ENCODE data around the gene LY6G6C.

LY6G6C gene

DNA sequence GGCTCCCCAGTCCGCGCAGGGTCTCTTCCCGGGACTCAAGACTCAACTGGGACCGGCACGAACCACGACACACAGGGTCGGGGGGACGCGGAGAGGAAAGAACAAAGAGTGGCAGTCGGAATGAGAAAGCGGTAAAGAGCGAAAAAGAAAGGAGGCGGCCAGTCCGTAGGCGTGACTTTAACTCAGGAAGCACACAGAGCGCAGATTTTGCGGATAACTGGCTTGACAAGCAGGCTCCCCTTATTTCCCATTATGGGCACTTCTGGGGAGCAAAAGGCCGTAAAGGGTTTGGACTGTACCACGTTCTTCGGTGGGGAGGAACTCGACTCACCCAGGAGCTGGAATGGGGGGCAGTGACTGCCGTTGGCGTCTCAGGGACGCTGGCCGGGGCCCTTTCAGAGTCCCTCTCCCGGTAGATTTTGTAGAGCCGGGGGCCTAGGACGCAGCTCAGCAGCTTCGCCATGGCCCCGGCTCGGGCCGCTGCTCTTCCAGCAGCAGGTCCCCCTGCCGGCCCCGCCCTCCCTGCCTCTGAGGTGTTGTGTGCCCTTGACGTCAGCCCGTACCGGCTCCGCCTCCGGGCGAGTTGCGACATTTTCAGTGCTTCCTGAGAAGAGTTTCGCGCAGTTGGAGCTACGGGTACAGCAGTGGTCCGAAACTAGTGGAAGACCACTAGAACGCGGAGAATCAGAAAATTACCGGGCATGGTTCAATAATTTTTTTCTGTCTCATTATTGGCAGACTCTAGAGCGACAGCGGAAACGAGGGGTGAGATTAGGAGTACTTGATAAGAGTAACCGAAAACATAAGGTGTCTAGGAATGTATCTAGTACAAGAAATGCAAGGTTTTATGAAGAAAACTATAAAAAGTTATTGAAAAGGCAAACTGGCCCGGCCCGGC, 18.5 kb downstream of the LY6G6C start, which contains the start of gene ABHD16A:
Gene ABHD16A (minus strand): TSS at position 506 of the 898 bp plus-strand sequence. CDS start 43 bp downstream, at position 463.
- peak; percentile 94 for DNase-seq

DNA sequence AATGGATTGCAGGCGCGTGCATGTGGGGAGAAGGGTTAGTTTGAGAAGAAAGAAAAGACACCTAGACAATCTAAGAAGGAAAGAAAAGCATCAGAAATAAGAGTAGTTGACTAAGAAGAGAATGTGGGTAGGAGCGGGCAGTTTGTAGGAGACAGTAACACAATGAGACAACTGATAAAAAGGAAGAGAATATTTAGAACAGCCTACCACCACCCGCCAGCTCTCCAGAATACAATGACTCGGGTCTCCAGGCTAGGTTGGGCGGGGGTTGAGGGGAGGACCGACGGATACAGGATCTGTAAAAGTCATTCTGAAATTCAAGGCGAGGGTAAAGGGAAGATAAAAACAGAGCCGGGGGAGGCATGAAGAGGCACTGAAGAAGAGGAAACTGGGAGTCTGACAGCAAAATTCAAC, 19.1 kb downstream of the LY6G6C start:
- no peak for DNase-seq

DNA sequence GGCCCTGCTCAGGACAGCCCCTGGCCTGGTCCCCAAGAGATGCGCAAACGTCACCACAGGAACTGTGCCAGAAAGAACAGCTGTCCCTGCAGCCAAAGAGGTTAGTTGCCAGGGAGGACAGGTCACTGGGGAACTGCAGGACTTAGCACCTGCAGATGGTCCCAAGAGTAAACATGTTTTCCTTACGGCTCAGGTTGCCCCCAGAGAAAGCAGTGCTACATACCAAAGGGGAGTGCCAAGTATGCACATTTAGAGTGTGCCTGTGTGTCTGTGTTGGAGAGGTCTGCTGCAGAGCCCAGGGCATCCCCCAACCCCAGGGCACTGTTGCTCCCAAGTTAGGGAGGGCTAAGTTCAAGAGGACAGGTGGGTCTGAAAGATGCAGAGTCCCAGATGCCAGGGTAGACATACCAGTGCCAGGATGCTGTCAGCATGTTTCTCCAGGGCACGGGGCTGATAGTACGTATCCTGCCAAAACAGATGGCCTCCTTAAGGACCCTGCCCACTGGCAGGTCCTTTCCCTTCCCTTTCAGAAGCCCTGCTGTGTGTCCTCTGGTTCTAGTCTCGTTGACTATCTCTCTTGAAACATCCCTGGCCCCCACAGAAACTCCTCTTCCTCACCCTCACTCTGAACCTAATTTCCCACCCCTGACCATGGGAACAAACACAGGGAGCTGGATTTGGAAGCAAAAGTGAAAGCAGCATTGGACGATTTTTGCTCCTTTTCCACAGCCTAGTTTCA, 19.7 kb downstream of the LY6G6C start:
- DNase-seq: no peak

DNA sequence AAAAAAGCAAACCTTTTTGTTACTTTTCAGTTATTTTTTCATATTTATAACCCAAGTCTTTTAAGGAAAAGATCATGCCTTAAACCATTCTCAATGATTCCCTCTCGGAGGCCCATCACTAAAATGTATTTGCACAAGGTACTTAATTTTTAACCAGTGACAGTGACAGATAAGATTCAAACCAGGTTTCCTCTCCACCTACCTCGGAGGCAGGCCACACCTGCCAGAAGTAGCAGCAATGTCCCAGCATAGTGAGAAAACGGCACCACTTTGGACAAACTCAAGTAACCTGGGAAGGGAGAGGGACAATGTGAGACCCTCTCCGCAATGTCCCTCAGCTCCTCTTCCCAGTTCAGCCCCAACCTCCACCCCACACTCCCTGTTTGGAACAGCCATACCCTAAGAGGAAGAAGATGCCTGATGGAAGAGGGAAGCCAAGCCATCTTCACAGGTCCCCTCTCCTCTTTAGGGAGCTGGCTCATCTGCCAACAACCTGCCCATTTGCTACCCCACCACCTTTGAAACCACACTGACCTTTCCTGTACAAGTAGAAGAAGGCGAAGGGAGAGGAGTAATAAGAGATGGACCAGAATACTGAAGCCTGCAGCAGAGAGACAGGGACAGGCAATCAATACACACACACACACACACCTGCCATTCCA, 20.7 kb downstream of the LY6G6C start:
- no peak for DNase-seq

DNA sequence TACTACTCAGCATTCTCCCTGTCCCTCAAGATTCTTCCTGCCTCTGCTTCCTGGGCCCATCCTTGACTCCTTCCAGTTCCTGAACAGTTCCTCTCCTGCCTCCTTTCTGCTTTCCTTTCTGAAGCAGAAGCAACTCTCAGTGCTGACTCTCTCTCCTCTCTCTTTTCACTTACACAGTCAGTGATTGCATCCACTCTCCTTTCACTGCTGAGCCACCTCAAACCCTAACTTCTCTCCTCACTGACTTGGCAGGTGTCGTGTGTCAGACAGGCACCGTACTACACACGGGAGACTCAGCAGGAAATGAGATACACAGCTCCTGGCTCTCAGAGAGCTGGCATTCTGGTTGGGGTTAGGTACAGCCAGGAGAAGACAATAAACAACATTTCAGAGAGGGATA, 24.0 kb downstream of the LY6G6C start:
- no peak for DNase-seq

DNA sequence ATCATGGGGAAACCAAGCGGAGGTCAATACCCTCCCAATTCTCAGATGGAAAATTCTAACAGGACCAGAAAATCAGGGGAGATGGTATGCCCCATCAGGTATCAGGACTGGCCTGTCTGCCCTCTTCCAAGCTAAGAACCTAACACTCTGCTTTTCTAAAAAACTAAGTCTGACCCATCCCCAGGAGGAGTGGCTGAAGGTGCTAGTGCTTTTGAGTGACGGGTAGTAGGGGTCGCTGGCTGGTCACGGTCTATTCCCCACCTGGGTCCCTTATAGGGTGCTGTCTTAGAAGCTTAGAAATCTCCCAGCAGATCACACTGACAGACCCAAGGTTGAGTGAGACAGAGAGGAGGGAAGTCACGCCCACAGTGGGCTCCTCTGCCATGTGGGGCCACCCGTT, 28.0 kb downstream of the LY6G6C start:
- DNase-seq: no peak

DNA sequence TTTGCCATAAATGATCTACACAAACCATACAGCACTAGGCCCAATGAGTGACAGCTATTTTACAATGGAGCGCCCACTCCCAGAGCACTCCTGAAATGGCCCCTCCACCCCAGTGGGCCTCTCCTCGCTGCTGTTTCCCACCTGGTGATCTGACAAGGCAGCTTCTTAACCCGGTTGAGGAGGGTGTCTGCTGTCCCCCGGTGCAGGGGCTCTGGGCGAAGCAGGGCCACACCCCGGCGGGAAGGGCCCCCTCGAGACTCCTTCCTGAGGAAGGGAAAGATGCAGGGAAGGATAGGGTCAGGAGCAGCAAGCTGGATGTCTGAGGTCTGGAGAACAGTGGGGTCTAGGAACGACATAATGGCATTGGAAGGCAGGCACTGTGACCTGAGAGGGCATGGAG, 28.7 kb downstream of the LY6G6C start:
- no peak for DNase-seq

DNA sequence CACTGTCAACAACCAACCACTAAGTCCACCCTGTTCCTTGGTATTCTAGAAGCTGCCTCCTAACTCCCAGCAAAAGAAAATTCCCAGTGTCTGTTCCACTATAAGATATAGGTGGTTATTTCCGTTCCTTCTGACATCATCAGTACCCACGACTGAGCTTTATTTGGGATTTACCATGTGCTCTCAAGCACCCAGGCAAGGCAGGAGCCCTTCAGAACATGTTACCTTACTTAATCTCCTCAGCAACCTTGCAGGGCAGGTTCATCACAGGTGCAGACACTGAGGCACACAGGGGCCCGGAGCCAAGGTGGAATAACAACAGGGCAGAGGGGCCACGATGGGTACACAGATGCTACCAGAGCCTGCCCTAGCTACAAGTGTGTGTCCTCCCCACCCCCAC, 29.2 kb downstream of the LY6G6C start:
- DNase-seq: no peak

DNA sequence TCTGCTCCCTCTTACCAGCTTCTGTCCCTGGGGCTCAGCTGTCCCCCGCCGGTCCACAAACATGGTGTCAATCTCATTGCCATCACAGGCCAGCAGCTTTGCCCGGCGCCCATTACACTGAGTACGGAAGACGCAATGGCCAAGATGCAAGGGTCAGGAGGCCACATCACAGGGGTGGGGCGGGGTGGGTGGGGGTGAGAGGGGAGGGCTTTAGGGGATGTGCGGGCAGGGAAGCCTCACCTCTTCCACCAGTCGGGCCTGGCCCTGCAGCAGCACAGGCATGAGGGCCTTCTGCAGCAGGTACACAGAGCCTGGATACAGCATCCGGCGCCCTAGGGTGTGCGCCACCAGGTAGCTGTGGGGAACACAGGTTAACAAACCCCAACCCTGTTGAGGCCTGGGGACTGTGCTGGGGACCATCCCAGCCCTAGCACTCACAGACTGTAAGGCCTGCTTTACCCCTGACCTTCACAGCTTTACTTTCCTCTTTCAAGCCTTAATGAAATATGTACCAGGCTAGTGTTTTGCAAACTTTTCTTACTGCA, 29.9 kb downstream of the LY6G6C start:
- no peak for DNase-seq

DNA sequence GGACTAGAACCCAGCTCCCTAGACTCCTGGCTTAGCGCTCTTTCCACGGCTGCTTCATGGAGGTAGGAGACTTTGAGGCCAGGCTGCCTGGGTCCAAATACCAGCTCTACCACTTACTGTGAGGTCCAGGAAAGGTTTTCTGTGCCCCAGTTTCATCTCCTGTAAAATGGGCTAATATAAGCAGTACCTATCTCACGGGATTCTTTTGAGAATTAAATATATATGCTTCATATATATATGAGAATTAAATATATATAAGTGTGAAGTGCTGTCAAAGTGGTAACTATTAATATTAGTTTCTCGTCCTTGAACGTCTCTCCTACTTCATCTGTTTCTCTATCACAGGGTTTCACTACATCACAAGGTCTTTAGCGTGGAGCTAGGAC, 30.5 kb downstream of the LY6G6C start:
- DNase-seq: no peak

DNA sequence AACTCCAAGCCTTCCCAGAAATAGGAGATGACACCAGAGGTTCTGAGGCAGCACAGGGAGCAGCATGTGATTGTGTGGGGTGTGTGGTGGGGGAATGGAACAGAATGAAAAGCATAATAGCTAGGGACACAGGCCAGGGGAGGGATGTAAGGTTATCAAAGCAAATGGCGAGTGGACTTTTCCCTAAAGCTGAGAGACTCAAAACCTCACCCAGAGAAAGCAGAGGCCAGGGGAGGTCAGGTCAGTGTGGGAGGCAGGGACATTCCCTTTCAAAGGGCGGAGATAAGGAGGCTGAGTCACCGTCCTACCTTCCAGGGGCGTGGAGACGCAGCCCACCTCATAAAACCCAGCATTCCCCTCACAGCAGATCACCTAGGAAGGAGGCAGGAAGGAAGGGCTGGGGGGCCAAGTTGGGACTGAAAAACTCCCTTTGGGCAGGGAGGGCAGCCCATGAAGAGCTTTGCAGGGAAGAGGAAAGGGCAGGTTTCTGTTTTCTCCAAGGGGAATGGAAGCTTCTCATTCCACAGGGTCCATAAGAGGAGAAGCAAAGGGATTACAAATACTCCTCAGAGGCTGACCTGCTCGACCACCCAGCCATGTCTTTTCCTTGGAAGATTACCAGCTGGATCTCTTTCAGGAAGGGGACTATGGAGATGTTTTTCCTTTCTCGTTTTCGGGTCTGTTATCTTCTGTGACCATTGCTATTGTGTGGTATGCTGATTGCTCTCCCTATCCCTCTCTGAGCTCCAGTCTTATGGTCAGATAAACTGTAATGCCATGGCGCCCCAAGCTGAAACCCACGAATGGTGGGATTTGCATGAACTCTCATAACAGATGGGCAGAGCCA, 31.1 kb downstream of the LY6G6C start:
- DNase-seq: no peak

DNA sequence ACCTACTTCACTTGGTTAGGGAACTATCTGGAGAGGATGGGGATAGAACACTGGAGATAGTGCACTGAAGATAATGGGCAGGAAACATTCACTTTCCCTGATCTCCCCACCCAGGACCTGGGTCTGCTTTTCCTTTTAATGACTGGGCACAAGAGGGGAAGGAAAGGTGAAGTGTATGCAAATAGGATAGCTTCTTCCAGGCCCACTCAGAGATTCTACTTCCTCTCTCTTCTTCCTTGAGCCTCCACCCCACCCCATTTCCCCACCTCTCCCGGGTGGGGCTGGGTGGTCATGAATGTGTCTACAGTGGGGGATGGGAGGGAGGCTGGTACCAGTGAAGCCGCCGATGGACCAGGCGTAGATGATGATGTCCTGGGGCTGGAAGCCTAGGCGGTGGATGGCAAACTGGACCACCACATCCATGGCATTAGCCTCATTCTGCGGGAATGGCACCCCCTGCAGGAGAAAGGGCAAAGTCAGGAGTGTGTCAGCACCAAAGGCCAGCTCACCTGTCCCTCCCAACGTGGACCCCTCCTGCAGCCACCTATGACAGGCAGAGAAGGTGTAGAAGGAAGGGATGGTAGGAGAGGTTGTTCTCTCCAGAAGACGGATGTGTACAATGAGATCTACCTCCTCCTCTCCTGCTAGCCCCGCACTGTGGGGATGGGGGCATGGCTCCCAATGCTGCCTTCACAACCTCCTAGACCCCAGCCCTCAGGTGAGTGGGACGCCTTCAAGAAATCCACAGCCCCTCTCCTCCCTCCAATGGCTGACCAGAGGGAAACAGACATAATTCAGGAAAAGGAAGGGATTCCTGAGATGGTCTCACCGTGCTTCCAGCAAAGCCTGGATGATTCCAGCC, 32.1 kb downstream of the LY6G6C start:
- DNase-seq: no peak

DNA sequence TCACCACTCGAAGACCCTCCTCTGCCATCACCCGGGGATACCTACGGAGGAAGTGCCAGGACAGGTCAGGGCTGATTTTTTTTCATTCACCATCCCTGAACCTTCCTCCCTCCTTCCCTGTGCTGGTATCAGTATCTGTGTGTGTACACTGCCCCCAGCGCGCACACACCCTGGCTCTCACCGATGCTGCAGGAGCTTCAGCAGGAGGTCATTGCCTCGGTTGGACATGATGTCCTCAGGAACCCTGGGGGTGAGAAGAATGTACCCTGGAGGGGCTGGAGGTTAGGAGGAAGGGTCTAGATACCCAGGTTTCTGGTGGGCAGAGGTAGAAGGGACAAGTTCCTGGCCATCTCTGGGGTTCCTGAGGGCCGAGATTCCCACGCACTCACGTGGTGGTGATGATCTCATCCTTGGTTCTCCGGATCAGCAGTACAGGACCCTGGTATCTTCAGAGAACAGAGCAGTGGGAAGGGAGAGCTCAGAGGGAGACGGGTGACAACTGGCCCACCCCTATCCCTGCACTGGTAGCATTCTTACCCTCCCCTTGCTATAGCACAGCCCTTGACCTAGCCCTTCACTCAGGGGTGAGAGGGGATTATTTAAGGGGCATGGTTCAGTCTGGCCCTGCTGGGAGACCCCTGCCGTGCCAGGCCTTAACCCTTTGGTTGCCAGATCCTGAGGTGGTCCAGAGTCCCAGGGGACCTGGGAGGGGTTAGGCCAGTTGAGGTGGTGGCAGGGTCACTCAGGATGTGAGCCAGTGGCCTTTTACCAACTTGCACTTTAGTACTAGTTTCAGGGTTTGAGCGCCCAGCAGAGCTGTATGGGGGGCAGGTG, 33.5 kb downstream of the LY6G6C start:
- no peak for DNase-seq

DNA sequence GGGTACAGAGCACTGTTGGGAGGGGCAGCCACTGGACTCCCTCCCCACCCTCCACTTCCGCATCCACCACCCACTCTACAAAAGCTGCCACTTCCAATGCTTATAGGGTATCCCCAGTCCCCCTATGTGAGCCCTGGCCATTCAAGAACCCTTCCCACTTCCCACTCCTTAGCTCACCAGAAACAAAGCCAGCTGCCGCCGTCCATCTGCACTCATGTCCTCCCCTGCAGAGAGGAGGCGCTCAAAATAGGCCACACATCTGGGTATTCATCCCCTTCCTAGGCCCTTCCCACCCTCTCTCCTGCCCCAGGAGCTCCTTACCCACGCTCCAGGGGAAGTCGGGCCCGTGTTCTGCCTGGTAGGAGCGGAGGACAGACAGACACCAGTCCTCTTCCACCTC, 34.2 kb downstream of the LY6G6C start:
- no peak for DNase-seq

DNA sequence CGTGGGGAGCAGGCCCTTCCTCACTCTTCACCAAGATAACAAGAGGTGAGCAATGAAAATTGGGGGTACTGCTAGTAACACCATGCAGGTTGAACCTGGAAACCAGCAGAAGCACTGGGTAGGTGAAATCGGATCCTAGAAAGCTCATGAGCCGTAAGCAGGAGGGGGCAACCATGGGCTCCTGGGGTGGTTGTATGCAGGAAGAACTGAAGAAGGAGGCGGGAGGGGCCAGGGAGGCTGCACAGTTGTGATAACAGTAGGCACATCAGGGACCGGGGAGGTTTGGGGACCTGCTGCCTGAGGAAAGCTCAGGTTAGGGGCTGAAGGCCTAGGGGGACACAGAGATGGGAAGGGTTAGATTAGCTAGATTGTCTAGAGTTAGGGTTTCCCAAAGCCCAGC, 35.1 kb downstream of the LY6G6C start:
- no peak for DNase-seq

DNA sequence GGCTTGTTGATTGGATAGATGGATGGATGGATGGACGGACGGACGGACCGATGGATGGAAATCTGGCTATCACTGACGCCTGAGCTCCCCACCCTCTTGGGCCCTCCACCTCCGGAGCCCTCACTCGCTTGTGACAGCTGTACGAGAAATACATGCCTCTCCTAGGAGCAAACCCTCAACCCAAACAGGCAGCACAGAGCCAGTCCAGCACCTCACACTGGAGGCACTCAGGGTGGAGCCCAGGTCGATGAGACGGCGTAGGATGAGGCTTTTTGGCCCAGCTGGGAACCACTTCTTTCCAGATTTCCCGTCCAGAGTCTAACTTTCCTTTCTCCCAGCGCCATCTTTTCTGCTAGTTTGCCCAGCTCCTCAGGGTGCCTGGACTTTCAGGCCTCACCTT, 38.0 kb downstream of the LY6G6C start:
- DNase-seq: no peak

DNA sequence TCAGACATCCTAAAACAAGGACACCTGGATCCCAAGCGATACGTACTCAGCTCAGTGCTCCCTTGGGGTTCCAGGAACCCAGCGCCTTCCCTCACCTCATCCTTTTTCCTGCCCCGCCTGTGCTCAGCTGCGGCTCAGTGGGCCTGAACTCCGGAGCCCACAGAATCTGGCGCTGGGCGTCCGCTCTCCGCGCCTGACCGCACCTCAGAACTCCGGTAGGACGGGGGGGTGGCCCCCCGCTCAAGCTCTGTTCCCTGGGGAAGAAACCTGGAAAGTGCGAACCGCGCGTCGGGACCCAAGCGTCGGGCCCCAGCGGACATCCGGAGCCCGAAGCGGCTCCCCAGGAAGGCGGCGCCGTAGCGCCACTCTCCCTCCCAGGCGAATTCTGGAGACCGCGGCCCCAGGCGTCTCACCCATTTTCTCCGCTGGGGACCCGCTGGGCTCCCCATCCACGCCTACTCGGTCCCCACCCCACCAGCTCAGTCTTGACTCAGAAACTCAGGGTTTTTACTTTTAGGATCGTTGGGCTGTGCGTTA, 40.3 kb downstream of the LY6G6C start:
- no peak for DNase-seq

DNA sequence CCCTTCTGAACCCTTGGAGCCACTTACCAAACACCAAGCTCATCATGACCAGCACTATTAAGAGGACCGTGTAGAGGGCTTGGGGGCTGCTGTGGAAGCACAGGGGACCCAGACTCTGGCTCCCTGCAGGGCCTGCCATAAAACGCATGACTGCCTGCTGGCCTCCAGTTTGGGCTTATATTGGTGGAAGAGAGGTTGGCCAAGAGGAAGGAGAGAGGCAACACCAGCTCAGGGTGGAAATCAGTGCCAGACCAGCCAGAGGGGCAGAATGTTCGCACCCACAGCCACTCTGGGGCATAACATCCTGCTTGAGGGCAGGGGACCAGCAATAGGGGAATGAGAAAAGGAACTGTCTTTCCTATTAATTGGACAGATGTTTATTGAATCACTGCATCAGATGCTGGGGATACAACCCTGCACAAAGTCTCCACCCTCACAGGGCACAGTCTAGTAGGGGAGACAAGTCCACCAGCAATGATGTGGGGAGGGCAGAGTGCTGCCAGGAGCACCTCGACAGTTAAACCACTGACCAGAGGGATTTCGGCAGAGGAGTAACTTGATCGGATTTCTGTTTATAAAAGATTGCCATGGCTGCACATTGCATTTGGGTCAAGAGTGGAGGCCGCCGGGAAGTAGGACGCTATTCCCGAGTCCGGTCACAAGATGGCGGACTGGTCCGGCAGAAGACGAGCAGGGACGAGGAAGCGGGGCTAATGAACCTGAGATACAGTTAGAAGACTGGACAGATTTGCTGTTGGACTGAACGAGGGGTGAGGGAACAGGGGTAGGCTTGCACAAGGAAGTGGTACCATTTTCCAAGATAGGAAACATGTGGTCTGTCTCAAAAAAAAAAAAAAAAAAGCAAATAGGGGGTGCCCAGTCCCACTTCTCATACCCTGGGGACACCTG, 41.1 kb downstream of the LY6G6C start, which contains the start of gene LY6G5C:
Gene LY6G5C (minus strand): TSS at position 842 of the 909 bp plus-strand sequence. CDS start 694 bp downstream, at position 148.
- peak; percentile 43 for DNase-seq

DNA sequence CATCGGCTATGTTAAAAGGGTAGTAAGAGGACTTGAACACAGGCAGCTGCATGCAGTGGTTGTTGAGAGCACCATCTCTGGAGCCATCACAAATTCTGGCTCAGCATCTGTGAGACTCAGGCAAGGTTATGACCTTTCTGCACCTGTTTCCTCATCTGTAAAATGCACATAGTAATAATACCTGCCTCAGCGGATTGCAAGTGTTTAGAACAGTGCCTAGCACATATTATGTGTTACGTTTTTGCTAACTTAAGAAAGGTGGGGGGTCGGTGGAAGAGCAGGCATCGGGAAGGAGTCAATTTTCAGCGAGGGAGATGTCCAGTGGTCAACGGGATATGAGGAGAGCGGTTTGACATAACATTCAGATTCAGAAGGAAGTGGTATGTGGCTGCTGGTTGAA, 43.6 kb downstream of the LY6G6C start:
- no peak for DNase-seq

Data from activated CD4-positive, alpha-beta T cell treated with anti-CD3 and anti-CD28 coated beads for 1 hour (primary cell).